H9 (cell line): Measurements from ENCODE around the gene MGST2. TPM values are rescaled to one million over a fixed set of nuclear protein-coding genes. Genes with fewer than 3 reads are reported as not detected.
"Not testable (repeated sequence)": the region's sequence is repeated elsewhere in the genome, so short reads cannot be mapped to it uniquely, and the experiment has no call there.

Experiments
- DNase-seq: peaks from one replicate; pipeline ENCODE4 v3.0.0-alpha.2; 2017
- H2AFZ ChIP-seq: one replicate; pipeline ENCODE4 v1.6.1; 2013; ENCODE audit warnings: mild to moderate bottlenecking, low read length, control low read depth, moderate library complexity
- H2AK5ac ChIP-seq: 2 replicates; pipeline ENCODE4 v1.6.1; 2013; ENCODE audit warnings: low read length, control low read depth, mixed read lengths; ENCODE audit not compliant: insufficient read length
- H2BK120ac ChIP-seq: one replicate; pipeline ENCODE4 v1.6.1; 2013; ENCODE audit warnings: low read depth, mild to moderate bottlenecking, low read length, control low read depth, inconsistent platforms; ENCODE audit not compliant: poor library complexity, severe bottlenecking
- H2BK12ac ChIP-seq: 2 replicates; pipeline ENCODE4 v1.6.1; 2013; ENCODE audit warnings: low read length, control low read depth, mixed read lengths, low read depth; ENCODE audit not compliant: insufficient read length
- H2BK15ac ChIP-seq: 2 replicates; pipeline ENCODE4 v1.6.1; 2013; ENCODE audit warnings: low read depth, low read length, control low read depth
- H2BK20ac ChIP-seq: one replicate; pipeline ENCODE4 v1.6.1; 2013; ENCODE audit warnings: low read depth, mild to moderate bottlenecking, low read length, control low read depth, inconsistent platforms; ENCODE audit not compliant: poor library complexity, severe bottlenecking
- H2BK5ac ChIP-seq: 2 replicates; pipeline ENCODE4 v1.6.1; 2013; ENCODE audit warnings: low read length, control low read depth, mixed read lengths; ENCODE audit not compliant: insufficient read length
- H3K14ac ChIP-seq: 2 replicates; pipeline ENCODE4 v1.6.1; 2013; ENCODE audit warnings: low read length, control low read depth; ENCODE audit not compliant: insufficient read depth
- H3K18ac ChIP-seq: 2 replicates; pipeline ENCODE4 v1.6.1; 2013; ENCODE audit warnings: low read depth, mild to moderate bottlenecking, mixed read lengths, low read length, control low read depth; ENCODE audit not compliant: insufficient read length
- H3K23ac ChIP-seq: 2 replicates; pipeline ENCODE4 v1.6.1; 2013; ENCODE audit warnings: low read length, control low read depth, mixed read lengths, low read depth; ENCODE audit not compliant: insufficient read length
- H3K23me2 ChIP-seq: 2 replicates; pipeline ENCODE4 v1.6.1; 2013; ENCODE audit warnings: low read depth, mild to moderate bottlenecking, mixed read lengths, low read length, control low read depth; ENCODE audit not compliant: insufficient read length, poor library complexity, severe bottlenecking
- H3K27ac ChIP-seq: 2 replicates; pipeline ENCODE4 v1.5.1; 2013; ENCODE audit warnings: low read length, control low read depth, mixed read lengths, low read depth; ENCODE audit not compliant: insufficient read length
- H3K27me3 ChIP-seq: 2 replicates; pipeline ENCODE4 v1.6.1; 2013; ENCODE audit warnings: low read length, control low read depth, inconsistent platforms; ENCODE audit not compliant: insufficient read depth
- H3K4ac ChIP-seq: 2 replicates; pipeline ENCODE4 v1.6.1; 2013; ENCODE audit warnings: low read depth, mild to moderate bottlenecking, control low read depth, inconsistent platforms, low read length, moderate library complexity
- H3K4me1 ChIP-seq: 2 replicates; pipeline ENCODE4 v1.6.1; 2013; ENCODE audit warnings: low read length, control low read depth, inconsistent platforms; ENCODE audit not compliant: insufficient read depth
- H3K4me2 ChIP-seq: 2 replicates; pipeline ENCODE4 v1.6.1; 2013; ENCODE audit warnings: low read length, control low read depth, mixed read lengths; ENCODE audit not compliant: insufficient read length, insufficient read depth
- H3K56ac ChIP-seq: 2 replicates; pipeline ENCODE4 v1.6.1; 2013; ENCODE audit warnings: low read depth, mild to moderate bottlenecking, mixed read lengths, low read length, control low read depth; ENCODE audit not compliant: insufficient read length
- H3K79me1 ChIP-seq: 2 replicates; pipeline ENCODE4 v1.6.1; 2013; ENCODE audit warnings: low read depth, mild to moderate bottlenecking, moderate library complexity, low read length, control low read depth, inconsistent platforms; ENCODE audit not compliant: insufficient read depth, poor library complexity, severe bottlenecking
- H3K79me2 ChIP-seq: 2 replicates; pipeline ENCODE4 v1.6.1; 2013; ENCODE audit warnings: low read length, control low read depth, inconsistent platforms; ENCODE audit not compliant: insufficient read depth
- H3K9ac ChIP-seq: 2 replicates; pipeline ENCODE4 v1.6.1; 2013; ENCODE audit warnings: low read length, control low read depth, mixed read lengths; ENCODE audit not compliant: insufficient read length; ENCODE audit errors: extremely low read depth
- H3K9me3 ChIP-seq: one replicate; pipeline ENCODE4 v1.6.1; 2013; ENCODE audit warnings: low read depth, low read length, inconsistent platforms; ENCODE audit not compliant: control insufficient read depth
- H3T11ph ChIP-seq: one replicate; pipeline ENCODE4 v1.6.1; 2013; ENCODE audit warnings: mild to moderate bottlenecking, low read length, control low read depth, inconsistent platforms
- H4K20me1 ChIP-seq: one replicate; pipeline ENCODE4 v1.6.1; 2013; ENCODE audit not compliant: control insufficient read depth, insufficient read length, insufficient read depth
- H4K5ac ChIP-seq: 2 replicates; pipeline ENCODE4 v1.6.1; 2013; ENCODE audit warnings: low read depth, mild to moderate bottlenecking, mixed read lengths, low read length, control low read depth; ENCODE audit not compliant: insufficient read length
- H4K8ac ChIP-seq: replicated peaks from 2 replicates; pipeline ENCODE4 v1.6.1; 2013; ENCODE audit warnings: low read length, control low read depth, mixed read lengths, low read depth; ENCODE audit not compliant: insufficient read length
- H4K91ac ChIP-seq: 2 replicates; pipeline ENCODE4 v1.6.1; 2013; ENCODE audit warnings: low read depth, mild to moderate bottlenecking, moderate library complexity, mixed read lengths, low read length, control low read depth; ENCODE audit not compliant: insufficient read length
- H3K27ac Mint-ChIP-seq, 3 experiments: 2 replicates in 2 of 3; 3 replicates in 1 of 3; pipeline ENCODE4 v1.8.0; 2020 to 2021; ENCODE audit warnings: mixed read lengths in 3 of 3, mild to moderate bottlenecking in 1 of 3, moderate library complexity in 1 of 3
- H3K27me3 Mint-ChIP-seq: 2 replicates; pipeline ENCODE4 v1.8.0; 2021; ENCODE audit warnings: low read depth, mild to moderate bottlenecking, moderate library complexity, mixed read lengths
- H3K36me3 Mint-ChIP-seq, 3 experiments: 2 replicates in 2 of 3; 3 replicates in 1 of 3; pipeline ENCODE4 v1.8.0; 2020 to 2021; ENCODE audit warnings: low read depth in 3 of 3, mixed read lengths in 3 of 3; ENCODE audit not compliant: insufficient read depth in 1 of 3
- H3K4me1 Mint-ChIP-seq, 2 experiments: 2 replicates each; pipeline ENCODE4 v1.8.0; 2020; ENCODE audit warnings: mixed read lengths in 2 of 2
- H3K4me3 Mint-ChIP-seq, 2 experiments: 2 replicates in 1 of 2; 3 replicates in 1 of 2; pipeline ENCODE4 v1.8.0; 2020 to 2021; ENCODE audit warnings: mild to moderate bottlenecking in 2 of 2, mixed read lengths in 2 of 2, moderate library complexity in 1 of 2
- H3K9me3 Mint-ChIP-seq, 2 experiments: 2 replicates in 1 of 2; 3 replicates in 1 of 2; pipeline ENCODE4 v1.8.0; 2020; ENCODE audit warnings: mild to moderate bottlenecking in 2 of 2, mixed read lengths in 2 of 2, moderate library complexity in 1 of 2
- WGBS: extraction: QIAGEN DNeasy Blood & Tissue Kit; methylation state at CpG from one replicate; pipeline ENCODE4 v1.1.7; 2013; ENCODE audit warnings: missing lambda C conversion rate, low lambda C conversion rate, mixed read lengths; ENCODE audit not compliant: insufficient read length; ENCODE audit errors: extremely low coverage; 5-methylcytosine and 5-hydroxymethylcytosine counted together
- total RNA-seq: library from RNA; stranded (reverse); gene quantifications from 2 replicates; pipeline ENCODE4 v1.2.1, GENCODE V29; 2021
- TF ChIP-seq, protein P1 (sequence below): fragments of 200-600 bp; sonication (generic); conservative IDR thresholded peaks from 3 replicates; pipeline ENCODE4 v1.8.0; 2021; ENCODE audit warnings: antibody characterized with exemption, mild to moderate bottlenecking

The MGST2 gene
- total RNA-seq, 1 experiment from 2014 or later, result 6.4 TPM

DNA sequence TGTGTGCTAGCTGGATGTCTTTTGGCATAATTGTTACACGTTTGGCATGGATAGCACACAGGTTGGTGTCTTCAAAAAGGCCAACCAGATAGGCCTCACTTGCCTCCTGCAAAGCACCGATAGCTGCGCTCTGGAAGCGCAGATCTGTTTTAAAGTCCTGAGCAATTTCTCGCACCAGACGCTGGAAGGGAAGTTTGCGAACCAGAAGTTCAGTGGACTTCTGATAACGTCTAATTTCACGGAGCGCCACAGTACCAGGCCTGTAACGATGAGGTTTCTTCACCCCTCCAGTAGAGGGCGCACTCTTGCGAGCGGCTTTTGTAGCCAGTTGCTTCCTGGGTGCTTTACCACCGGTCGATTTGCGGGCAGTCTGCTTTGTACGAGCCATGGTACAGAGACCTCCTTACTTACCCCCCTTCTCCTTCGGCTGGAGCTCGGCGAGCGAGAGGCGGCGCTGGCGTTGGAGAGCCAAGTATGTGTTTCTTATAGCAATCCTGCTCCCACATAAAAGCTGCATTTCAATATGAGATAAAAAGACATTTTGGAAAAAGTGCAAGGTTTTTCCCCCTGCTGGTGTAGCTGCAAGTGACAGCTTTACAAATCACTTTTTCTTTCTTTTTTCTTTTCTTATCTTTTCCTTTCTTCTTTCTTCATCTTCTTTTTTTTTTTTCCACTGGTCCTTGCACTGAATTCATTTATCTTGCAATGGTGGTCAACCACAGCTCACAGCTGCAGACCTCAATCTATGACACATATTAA lies 32.7 kb downstream of the MGST2 start:
- not testable (repeated sequence) for H3K14ac ChIP-seq, H3K4me1 ChIP-seq, H3K4me1 Mint-ChIP-seq, H2BK12ac ChIP-seq, H3K18ac ChIP-seq, H3K4ac ChIP-seq, H3K9me3 Mint-ChIP-seq, H3K9ac ChIP-seq, H3K27me3 ChIP-seq, H3K79me2 ChIP-seq, H3K27ac ChIP-seq, H4K5ac ChIP-seq, H4K91ac ChIP-seq, H3K9me3 ChIP-seq, H3K23ac ChIP-seq, H2BK15ac ChIP-seq, H3K4me2 ChIP-seq, H3K27ac Mint-ChIP-seq, H2AK5ac ChIP-seq, H4K8ac ChIP-seq, DNase-seq, H2BK5ac ChIP-seq, H2AFZ ChIP-seq, H2BK120ac ChIP-seq, H4K20me1 ChIP-seq, H3K4me3 Mint-ChIP-seq, H3K36me3 Mint-ChIP-seq, H3T11ph ChIP-seq, H3K23me2 ChIP-seq, H2BK20ac ChIP-seq, H3K27me3 Mint-ChIP-seq, H3K79me1 ChIP-seq, H3K56ac ChIP-seq
- TF ChIP-seq, protein P1, sequence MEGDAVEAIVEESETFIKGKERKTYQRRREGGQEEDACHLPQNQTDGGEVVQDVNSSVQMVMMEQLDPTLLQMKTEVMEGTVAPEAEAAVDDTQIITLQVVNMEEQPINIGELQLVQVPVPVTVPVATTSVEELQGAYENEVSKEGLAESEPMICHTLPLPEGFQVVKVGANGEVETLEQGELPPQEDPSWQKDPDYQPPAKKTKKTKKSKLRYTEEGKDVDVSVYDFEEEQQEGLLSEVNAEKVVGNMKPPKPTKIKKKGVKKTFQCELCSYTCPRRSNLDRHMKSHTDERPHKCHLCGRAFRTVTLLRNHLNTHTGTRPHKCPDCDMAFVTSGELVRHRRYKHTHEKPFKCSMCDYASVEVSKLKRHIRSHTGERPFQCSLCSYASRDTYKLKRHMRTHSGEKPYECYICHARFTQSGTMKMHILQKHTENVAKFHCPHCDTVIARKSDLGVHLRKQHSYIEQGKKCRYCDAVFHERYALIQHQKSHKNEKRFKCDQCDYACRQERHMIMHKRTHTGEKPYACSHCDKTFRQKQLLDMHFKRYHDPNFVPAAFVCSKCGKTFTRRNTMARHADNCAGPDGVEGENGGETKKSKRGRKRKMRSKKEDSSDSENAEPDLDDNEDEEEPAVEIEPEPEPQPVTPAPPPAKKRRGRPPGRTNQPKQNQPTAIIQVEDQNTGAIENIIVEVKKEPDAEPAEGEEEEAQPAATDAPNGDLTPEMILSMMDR, result peak; percentile 58
- WGBS, result no CpG with 5 or more reads among the region's 25 CpGs
